BE2C (cell line): Measurements from ENCODE around the gene ZBTB18.
A peak's percentile ranks its signal among the peaks of the same experiment; 100 is the strongest.

Source experiments
- DNase-seq: peaks from one replicate; pipeline ENCODE4 v3.0.0-alpha.2; 2020
- H3K27me3 ChIP-seq: fragments of 250-450 bp; sonication (Bioruptor Pico); 2 replicates; pipeline ENCODE4 v1.5.1; 2020; ENCODE audit warnings: mild to moderate bottlenecking
- H3K36me3 ChIP-seq: fragments of 250-450 bp; sonication (Bioruptor Pico); 2 replicates; pipeline ENCODE4 v1.5.1; 2020; ENCODE audit warnings: mild to moderate bottlenecking
- H3K4me1 ChIP-seq: fragments of 250-450 bp; sonication (Bioruptor Pico); 2 replicates; pipeline ENCODE4 v1.5.1; 2020
- H3K4me3 ChIP-seq: 2 replicates; pipeline ENCODE4 v1.5.1; 2011; ENCODE audit warnings: low read depth, low read length
- H3K9me3 ChIP-seq: fragments of 250-450 bp; sonication (Bioruptor Pico); 2 replicates; pipeline ENCODE4 v1.5.1; 2020
- CTCF ChIP-seq: IDR thresholded peaks from 2 replicates; pipeline ENCODE4 v1.5.1; 2012; ENCODE audit warnings: mild to moderate bottlenecking, low read depth, low read length

ZBTB18 gene

GRCh38 chr1:244046907-244047611, 4.0 kb upstream of the ZBTB18 start:
- Histone ChIP-seq H3K27me3 (no peaks in the 10 kb centered on the region), H3K36me3 (peaks cover 4% of the 10 kb centered on the region; the same call in 1 of the 2 replicates), H3K4me3 (peak overlapping the region; percentile 92), H3K9me3 (no peaks in the 10 kb centered on the region), H3K4me1 (peaks cover 4% of the 10 kb centered on the region; the same call in 1 of the 2 replicates)
- DNase-seq, result no peak
- no peak for TF ChIP-seq CTCF

- H3K4me3 ChIP-seq, result peak overlapping the region; percentile 92
- no peaks in the 10 kb centered on the region for H3K9me3 ChIP-seq
- no peak for TF ChIP-seq CTCF
- H3K36me3 ChIP-seq, result peaks cover 4% of the 10 kb centered on the region; the same call in 1 of the 2 replicates
- DNase-seq, result no peak
- no peaks in the 10 kb centered on the region for H3K27me3 ChIP-seq
- peaks cover 4% of the 10 kb centered on the region; the same call in 1 of the 2 replicates for H3K4me1 ChIP-seq
Observed at GRCh38 chr1:244047621-244048255, 3.3 kb upstream of the ZBTB18 start.

GRCh38 chr1:244048256-244049161, 2.6 kb upstream of the ZBTB18 start:
- Histone ChIP-seq H3K36me3 (peaks cover 4% of the 10 kb centered on the region; the same call in 1 of the 2 replicates), H3K9me3 (no peaks in the 10 kb centered on the region), H3K4me3 (no peak overlapping the region), H3K4me1 (peaks cover 5% of the 10 kb centered on the region; the same call in 1 of the 2 replicates), H3K27me3 (no peaks in the 10 kb centered on the region)
- peak; percentile 100 for DNase-seq
- TF ChIP-seq CTCF, result no peak

- Histone ChIP-seq H3K4me3 (peak overlapping the region; percentile 91), H3K4me1 (peaks cover 12% of the 10 kb centered on the region; the same call in 1 of the 2 replicates), H3K27me3 (no peaks in the 10 kb centered on the region), H3K36me3 (peaks cover 12% of the 10 kb centered on the region), H3K9me3 (no peaks in the 10 kb centered on the region)
- peak; percentile 75 for DNase-seq
- TF ChIP-seq CTCF, result no peak
Observed at GRCh38 chr1:244049162-244050013, 1.7 kb upstream of the ZBTB18 start.

GRCh38 chr1:244050014-244050834, 859 bp upstream of the ZBTB18 start:
- DNase-seq, result peak; percentile 28
- Histone ChIP-seq H3K27me3 (no peaks in the 10 kb centered on the region), H3K4me3 (peak overlapping the region; percentile 91), H3K36me3 (peaks cover 20% of the 10 kb centered on the region), H3K9me3 (no peaks in the 10 kb centered on the region), H3K4me1 (peaks cover 18% of the 10 kb centered on the region; the same call in 1 of the 2 replicates)
- no peak for TF ChIP-seq CTCF
